Middle frontal gyrus (tissue), 1 donor: ENCODE data around the gene CNNM2.

ENCODE experiments used
- DNase-seq: peaks from one replicate; pipeline ENCODE4 v3.0.0-alpha.2; 2015; ENCODE audit warnings: low spot score; ENCODE audit errors: extremely low spot score

The CNNM2 gene

DNA sequence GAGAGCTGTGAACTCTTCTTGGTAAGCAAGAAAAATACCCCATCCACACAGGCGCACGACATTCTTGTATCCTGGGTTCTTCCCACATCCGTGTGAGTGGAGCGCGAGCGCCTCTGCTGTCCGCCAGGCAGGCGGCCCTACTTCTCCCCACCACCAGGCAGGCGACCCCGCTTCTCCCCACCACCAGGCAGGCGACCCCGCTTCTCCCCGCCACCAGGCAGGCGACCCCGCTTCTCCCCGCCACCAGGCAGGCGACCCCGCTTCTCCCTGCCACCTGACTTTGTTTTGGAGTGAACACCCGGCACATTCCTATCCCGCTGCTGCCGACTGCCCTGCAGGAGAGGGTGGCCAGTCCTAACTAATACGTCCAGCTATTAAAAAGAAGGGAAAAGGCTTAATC is 154.2 kb downstream of the CNNM2 start:
- no peak for DNase-seq

DNA sequence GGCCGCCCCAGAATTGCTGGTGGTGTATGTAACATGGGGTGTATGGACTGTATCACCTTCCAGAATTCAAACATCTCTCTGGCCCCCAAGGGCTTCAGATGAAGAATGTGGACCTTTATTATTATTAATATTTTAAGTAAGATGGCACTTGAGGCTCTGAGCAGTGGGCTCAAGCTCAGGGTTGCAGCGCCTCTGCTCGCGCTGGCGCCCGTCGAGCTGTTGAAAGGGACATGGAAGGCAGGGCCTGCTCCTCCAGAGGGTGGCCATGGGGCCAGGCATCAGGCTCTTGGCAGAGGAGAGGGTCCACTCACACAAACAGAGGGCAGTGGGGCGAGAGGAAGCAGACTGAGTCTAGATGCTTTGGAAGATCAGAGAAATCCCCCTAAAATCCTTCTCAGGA is 154.8 kb downstream of the CNNM2 start:
- no peak for DNase-seq

DNA sequence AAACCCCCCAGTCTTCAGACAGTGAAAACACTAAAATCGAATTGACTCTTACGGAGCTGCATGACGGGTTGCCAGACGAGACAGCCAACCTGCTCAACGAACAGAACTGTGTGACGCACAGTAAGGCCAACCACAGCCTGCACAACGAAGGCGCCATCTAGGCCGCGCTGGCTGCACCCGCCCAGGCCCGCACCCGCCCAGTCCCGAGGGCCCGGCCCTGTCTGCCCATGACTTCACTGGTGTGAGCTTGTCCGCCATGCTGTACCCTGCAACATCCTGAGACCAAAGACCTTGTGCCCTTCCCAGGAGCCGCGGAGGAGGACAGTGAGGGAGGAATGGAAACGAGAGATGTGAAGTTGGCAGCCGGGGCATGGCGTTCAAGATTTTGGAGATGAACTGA is 158.9 kb downstream of the CNNM2 start:
- no peak for DNase-seq

DNA sequence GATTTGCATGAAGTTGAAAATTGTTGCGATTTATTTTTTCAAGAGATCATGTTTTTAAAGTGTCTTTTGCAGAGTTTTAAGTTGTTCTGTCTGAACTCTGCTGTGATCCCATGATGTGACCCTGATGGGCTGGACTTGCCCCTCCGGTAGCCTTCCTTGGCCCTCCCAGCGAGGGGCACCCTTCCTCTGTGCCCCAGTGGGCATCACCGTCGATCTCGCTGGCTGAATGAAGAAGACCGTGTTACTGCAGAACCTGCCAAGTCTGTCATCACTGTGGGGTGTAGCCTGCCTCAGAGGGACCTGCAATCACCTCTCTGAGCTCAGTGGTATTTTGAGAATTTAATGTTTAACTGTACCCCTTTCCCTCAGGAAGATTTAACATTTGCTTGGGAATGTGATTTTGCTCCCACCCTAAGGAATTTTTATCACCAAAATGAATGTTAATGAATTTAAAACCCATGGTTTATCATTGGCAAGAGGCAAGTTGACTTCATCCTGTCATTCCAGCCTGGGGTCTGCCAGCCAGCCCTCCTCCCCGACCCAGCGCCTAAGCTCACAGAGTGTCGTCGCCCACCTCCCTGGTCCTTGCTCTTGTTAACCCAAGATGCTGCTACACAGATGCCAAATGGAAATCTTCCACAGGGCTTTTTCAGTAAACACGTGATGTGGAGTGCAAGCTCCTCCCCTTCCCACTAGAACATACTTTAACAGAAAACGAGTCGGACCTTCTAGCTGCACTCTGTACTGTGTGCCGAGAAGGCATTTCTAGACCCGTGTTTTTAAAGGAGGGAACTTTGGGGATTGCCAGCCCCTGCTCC is 159.6 kb downstream of the CNNM2 start:
- no peak for DNase-seq

DNA sequence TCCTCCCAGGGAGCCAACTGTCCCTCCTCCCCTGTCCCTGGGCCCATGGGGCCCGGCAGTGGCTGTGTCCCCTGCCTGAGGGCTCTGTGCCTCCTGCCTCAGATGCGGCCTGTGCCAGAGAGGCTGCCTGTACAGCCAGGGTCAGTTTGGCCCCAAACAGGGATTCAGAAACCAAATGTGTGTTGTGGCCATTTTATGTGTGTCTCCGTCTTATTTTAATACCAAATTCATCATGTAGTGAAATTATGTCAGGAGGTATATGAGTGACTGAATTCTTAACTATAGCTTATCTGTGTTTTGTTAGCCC is 160.2 kb downstream of the CNNM2 start:
- DNase-seq, result no peak

DNA sequence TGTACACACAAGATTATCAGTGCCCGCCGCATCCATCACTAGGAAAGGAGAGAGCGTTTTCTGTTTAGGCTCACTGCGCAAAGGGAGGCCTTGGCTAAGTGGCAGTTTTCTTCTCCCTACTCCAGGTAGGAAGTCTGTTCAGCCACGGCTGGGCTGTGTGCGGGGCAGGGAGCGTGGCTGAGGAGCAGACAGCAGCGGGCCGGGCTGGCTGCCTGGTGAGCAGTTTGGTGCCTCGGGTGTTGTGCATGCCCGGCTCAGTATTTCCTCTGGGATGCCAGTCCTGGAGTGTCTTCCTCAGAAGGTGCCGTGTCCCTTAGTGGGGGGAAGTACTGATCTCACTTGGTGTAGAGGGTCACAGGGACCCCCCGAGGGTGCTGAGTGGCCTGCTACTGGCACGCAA is 160.6 kb downstream of the CNNM2 start:
- no peak for DNase-seq

DNA sequence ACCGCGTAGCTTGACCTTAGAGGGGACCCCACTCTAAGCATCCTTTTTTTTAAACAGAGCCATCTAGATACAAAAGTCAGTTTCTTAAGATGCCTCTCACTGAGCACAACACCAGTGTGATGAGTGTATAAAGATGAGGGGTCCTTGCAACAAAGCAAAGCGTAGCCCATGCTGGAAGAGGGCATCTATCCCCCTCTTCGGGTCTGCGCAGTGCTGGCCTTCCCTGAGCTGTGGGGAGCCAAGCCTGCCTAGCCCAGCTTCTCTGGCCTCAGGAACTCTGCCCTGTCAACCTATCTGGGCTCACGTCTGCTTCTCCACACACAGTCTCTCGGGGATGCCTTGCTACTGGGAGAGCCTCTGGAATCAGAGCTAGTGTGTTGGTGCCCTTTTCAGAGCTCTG is 161.0 kb downstream of the CNNM2 start:
- no peak for DNase-seq

DNA sequence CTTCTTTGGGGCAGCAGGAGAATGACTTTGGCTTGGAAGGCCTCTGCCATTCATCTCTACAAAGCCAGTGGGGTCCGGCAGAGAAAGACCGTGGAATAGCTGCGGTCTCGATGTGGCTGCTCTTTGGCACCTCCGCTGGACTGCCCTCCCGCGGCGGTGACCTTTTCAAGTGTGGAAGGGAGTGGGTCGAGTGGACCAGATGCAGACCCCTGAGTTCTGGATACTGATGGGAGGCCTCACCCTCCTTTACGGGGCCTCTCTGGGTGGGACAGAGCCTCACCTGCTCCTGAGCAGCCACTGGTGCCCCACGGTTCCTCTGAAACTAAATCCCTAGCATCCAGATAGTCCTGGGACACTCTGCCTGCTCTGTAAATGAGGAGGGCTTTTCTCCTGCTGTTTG is 161.9 kb downstream of the CNNM2 start:
- no peak for DNase-seq

DNA sequence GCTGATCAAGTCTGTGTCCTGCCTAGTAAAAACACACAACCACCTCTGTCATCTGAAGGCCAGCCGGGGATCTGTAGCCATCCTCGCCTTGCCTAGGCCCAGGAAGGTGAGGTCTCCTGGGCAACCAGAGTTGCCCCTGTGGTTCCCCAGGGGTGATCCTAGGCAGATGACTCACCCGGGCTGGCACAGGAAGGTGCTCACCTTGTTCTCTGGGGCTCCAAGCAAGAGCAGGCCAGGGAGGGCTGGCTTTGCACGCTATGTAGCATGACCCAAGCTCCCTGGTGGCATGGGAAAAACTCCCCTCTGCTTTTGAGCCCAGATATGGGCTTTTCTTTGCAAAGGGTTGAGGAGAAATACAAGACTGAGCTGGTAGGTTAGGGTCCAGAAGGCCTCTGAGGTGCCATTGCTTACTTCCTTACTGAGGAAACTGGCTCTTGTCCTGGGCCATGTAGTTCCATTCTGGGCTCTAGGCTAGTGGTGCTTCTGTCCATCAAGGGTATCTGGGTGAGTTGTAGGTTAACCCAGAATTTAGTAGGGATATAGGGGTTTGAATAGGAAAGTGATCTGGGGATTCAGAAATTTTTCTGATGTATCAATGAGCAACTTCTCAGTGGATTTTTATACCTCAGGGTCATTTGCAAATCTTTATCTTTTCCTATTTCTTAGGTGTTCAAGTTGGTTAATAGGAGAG is 162.9 kb downstream of the CNNM2 start:
- no peak for DNase-seq

DNA sequence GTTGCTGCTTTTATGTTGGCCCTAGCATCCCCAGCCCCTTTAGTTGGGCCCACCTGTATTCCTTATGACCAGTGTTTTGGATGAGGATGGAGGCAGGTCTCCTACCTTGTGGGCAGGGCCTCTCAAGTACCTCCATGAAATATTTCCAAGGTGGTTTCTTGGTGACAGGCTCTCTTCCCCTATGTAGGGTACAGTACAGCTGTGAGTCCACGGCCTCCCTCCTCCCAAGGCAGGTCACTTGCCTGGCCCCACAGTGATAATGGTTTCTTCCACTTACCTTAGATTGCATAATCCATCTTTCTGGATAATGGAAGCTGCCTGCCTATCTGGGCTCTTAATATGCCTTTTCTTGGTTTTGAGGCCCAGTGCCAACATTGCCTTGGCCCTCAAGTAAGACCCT is 164.6 kb downstream of the CNNM2 start:
- DNase-seq, result no peak

DNA sequence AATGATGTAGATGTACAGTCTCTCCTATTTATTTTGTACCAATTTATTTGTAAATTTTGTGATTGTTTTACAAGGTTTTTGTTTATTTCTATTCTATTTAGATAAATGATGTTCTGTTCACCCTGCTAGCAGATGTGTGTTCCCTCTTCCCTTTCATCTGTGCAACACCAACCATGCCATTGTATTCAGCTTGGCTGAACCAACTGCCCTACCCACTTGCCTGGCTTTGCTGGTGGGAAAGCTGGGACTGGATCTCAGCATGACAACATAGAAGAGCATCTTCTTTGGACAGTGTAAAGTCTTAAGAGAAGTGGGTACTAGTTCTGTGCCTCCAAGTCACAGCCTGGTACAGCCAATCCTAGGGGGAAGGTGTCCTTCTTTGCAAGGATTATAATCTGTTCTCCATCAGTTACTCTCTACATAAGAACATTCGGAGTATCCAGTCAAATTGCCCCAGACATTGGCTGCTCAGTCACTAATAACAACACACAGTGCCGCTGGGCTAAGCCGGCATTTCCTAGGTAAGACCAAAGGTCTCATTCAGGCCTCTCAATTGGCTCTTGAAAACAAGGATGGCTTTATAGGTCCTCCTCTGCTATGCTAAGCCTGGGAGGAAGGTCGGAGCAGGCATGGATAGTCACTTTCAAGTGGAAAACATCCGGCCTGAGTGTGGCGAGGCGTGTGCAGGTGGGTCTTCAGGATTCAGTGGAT is 165.3 kb downstream of the CNNM2 start:
- no peak for DNase-seq

DNA sequence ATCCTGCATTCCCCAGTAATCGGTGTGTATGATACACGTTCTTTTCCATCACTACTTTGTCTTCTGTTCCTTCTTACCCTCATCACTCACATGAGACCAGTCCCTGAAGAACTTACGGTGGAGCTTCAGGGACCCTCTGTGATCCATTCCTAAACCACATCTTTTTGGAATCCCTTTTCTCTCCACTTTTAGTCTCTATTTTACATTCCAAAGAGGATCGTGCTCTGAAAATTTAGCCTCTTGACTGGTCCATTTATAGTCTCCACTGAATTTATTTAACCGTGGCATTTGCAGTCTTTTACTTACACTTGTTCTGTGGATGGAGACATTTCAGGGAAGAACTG is 165.9 kb downstream of the CNNM2 start:
- DNase-seq, result no peak

DNA sequence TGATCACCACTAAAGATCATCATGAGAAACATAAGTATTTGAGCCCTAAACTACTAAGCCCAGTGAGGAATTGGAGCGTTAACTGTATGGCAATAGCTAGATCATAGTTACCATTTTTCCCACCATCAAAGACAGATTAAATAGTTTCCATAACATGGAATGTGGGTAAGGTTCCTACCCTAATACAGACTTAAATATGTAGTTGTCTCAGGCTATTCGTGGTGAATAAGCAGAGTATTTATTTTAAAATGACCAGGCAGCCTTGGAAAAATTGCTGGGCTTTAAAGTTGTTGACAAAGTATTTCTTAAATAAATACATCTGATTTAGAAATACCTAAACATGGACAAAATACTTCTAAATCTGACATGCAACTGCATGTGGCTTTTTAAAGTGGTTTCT is 168.2 kb downstream of the CNNM2 start:
- DNase-seq, result no peak

DNA sequence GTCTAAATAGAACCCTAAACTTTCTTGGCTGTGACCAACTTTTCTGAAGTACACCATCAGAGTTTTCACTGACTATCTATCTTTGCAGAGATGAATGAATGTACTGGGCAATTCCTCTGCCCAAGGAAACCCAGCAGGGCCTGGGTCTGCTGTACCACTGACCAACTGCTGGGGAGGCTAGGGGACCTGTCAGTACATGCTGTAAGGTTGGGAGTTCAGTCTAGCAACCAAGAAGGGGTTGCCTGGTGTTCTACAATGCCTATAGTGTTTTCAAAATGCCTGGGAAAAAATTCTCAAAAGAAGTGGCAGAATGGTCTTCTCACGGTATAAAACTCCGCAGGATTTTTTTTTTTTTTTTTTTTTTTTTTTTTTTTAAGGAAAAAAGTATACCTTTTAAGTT is 168.7 kb downstream of the CNNM2 start:
- no peak for DNase-seq

DNA sequence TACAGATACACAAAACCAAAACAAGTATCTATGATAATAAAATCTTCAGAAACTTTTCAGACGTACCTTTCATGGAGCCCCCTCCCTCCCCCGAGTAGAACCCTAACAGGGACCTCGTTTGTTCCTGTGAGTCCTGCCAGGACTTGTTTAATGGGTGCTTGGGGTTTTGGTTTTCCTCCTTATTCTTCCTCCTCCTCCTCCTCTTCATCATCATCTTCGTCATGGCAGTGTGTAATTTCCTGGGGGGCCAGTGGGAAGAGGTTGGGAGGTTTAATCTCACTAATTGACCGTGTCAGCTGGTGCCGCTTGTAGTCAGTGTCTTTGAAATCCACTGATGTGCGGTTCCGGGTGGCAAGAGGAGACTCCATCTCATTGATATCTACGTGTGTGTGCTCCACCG is 171.4 kb downstream of the CNNM2 start:
- no peak for DNase-seq

DNA sequence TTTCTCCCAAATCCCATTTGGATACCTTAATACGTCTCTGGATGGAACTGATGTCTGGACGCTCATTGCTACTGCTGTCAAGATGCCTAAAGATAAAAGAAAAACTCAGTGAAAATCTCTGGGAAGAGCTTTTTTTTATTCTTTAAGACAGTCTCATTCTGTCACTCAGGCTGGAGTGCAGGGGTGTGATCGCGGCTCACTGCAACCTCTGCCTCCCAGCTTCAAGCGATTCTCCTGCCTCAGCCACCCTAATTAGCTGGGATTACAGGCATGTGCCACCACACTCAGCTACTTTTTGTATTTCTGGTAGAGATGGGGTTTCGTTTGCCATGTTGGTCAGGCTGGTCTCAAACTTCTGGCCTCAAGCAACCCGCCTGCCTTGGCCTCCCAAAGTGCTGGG is 172.8 kb downstream of the CNNM2 start:
- DNase-seq, result no peak

DNA sequence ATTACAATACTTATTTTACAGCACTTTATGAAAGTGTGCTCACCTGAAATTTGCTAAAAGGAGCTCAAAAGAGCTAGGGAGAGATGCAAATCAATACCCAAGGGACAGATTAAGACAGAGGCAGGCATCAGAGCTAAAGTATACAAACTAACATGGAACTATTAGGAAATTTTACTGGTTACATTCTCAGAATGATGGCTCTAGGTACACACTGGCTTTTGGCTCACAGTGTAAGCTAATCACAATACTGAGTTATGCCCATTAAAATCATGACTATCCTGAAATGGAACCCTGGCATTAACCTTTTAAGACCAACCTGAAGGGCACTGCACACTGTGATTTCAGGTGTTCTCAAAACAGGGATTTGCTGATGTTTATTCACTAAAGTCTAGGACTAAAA is 176.9 kb downstream of the CNNM2 start:
- DNase-seq, result no peak

DNA sequence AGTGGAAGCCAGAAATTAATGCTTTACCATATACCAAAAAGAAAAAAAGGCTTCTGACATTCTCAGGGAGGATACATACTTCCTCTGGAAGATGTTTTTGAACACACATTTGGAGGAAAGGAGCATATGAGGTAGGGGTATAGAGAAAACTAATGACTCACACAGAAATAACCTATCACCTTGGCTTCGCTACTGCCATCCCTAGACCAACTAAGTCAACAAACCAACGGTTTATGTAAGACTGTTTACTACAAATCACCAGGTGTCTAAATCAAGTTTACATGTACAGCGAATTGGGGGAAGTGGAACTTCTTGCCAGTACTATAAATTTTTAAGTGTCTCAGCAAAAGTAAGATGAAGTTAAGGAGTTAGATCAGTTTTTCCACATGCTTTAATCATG is 178.0 kb downstream of the CNNM2 start:
- no peak for DNase-seq

DNA sequence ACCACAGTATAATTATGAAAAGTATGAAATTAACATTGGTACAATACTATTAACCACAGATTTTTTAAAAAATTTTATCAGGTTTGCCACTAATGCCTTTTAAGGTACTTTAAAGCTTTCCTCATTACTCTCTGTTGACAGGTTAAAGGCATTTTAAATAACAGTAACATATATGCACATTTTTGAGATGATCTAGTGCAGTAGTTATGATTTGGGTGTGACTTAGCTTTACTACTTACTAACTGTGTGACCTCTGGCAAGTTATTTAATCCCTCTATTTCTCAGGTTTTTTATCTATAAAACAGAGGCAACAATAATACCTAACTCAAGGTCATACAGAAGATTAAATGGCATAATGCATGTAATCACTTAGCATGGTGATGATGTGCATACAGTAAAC is 180.1 kb downstream of the CNNM2 start:
- DNase-seq, result no peak

DNA sequence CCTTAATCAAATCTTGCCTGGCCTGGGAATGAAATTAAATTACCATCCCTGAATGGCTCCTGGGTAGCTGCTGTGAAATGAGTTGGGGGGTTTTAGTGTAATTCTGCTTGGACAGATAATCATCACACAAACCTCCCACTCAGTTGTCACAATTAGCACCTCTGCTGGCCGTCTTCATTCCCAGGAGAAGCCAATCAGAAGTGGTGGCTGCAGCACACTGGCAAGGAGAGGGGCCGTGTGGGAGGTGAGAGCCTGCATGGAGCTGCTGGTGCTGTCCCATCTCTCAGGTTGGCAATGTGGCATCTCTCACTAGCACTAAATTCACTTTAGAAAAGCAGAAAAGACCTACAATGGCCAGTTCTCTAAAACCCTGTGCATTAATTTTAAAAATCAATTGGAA is 182.5 kb downstream of the CNNM2 start:
- DNase-seq, result no peak

DNA sequence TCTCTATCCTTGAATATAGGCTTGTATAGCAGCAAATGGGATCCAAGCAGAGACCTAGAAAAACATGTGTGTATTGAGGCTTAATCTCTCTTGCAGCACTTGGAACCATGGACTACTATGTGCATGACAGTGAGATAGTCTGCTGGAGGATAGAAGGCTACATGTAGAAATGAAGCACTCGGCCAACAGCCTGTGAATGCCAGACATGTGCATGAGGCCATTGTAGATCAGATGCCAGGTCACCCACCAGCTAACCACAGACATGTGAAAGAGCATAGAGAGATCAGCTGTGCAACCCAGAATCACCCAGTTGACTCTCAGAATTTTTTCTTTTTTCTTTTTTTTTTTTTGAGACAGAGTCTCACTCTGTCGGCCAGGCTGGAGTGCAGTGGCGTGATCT is 184.1 kb downstream of the CNNM2 start:
- no peak for DNase-seq

DNA sequence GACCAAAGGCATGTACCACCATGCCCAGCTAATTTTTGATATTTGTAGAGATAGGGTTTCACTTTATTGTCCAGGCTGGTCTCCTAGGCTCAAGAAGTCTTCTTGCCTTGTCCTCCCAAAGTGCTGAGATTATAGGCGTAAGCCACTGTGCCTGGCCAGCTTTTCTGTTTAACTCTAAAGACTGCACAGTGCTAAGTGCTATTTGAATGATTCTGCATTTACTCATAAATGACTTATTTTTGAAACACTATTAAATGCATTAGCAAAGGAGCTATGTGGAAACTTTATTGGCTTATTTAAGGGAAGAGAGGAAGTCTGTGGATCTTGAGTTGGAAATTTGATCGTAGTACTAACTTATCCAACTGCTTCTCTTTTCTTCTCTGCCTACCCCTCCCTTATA is 185.9 kb downstream of the CNNM2 start:
- DNase-seq, result no peak

DNA sequence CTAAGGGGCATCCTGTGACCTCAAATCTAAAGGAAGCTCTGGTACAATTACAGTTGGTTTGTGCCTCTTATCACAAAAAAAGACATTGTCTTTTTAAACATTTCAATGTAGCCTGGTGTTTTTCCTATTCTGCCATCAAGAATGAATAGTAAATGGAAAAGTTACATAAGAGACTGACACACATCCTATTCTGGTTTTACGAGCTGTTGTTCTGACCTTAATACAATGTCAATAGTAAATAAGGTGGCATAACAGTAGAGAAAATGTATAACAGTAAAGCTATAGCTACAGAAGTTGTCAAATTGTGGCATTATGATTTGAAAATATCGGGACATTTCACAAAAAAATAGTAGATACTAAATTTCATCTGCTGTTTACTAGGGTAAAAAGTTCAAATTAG is 186.6 kb downstream of the CNNM2 start:
- DNase-seq, result no peak
